Measurements from ENCODE around the gene ZNF747.

GRCh38 chr16:30503403-30504296 lies 31.0 kb downstream of the ZNF747 start:
- TF ChIP-seq EZH2 (IDR thresholded peaks at IDR 0.05; ENCODE audit: low read length, unreplicated experiment) (no peak), CTCF (conservative IDR thresholded peaks at IDR 0.05; ENCODE audit: low read depth, low read length) (no peak), EZH2phosphoT487 (IDR thresholded peaks at IDR 0.05; ENCODE audit: borderline replicate concordance, low read length) (no peak)
